ENCODE data around the gene IFNL3.

IFNL3 gene

DNA sequence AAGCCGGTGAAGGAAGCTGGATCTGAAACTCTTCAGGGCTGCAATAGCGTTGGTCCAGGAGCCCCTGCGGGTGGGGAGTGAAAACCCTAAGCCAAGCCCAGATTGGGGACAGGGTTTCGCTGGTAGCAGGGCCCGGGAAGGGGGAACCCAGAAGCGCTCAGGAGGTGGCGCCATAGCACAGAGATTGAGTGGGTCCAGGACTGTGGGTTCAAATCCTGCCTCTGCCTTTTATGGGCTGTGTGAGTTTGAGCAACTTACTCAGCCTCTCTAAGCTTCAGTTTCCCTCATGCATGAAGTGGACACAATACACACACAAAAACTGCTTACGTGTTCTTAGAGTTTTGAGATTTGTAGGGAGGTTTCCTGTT is 32.4 kb downstream of the IFNL3 start:
- DNase-seq: peak in 4 of 5 donors; percentile 32 to 55 (median 42)

DNA sequence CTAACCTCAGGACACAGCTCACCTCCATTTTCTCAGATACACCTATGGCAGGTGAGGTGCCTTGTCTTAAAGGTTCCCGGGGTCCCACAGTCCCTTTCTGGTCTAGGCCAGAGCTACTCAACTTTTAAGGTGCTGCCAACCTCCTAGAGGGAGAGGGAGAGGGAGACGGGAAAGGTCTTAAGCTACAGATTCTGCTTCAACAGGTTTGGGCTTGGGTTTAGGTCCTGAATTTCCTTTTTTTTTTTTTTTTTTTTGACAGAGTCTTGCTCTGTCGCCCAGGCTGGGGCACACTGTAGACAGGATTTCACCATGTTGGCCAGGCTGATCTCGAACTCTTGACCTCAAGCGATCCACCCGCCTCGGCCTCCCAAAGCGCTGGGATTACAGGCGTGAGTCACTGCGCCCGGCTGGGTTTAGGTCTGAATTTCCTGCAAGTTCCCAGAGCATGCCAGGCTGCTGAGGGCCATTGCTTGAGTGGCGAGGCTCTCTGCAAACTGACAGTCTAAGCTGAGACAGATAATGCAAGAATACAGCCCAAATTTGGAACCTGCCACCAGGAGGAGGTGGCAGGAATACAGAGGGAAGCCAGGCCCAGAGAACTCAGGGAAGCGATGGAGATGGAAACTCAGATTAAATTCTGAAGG is 33.0 kb downstream of the IFNL3 start:
- no peak for DNase-seq

DNA sequence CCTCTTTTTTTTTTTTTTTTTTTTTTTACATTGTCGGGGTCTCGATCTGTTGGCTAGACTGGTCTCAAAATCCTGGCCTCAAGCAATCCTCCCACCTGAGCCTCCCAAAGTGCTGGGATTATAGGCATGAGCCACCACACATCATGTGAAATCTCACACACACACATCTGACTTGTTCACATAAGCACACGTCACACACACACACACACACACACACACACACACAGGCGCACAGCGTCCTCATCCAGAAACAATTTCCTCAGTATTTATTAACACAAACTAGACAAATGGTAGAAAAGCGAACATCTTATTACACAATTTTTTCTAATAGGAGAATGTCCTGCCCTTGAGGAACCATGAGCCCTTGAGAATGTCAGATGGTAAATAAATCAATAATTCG is 35.6 kb downstream of the IFNL3 start:
- DNase-seq: no peak

DNA sequence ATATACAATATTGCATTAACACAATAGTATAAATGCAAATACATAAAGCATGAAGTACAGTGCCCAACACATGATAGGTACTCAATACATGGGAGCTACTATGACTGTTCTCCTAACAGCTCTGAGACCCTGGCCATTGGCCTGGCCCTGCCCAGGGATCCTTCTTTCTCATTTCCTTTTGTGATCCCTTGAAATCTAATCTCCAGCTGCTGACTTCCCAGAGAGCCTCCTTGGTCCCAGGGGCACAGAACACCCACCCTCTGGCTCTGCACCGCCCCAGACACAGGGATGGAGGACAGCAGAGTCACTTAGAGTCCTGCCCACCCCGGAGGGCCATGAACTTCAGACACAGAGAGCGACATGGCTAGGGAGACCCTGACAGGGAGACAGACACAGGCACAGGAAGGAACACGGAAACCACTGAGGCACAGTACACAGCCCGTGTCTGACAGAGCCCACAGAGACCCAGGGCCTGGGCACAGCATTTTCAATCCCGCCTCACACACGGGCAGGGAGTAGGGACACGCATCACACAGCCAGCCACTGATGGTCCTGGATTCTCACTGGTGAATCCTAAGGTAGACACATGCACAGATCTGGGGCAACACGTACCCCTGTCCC is 36.5 kb downstream of the IFNL3 start:
- no peak for DNase-seq

DNA sequence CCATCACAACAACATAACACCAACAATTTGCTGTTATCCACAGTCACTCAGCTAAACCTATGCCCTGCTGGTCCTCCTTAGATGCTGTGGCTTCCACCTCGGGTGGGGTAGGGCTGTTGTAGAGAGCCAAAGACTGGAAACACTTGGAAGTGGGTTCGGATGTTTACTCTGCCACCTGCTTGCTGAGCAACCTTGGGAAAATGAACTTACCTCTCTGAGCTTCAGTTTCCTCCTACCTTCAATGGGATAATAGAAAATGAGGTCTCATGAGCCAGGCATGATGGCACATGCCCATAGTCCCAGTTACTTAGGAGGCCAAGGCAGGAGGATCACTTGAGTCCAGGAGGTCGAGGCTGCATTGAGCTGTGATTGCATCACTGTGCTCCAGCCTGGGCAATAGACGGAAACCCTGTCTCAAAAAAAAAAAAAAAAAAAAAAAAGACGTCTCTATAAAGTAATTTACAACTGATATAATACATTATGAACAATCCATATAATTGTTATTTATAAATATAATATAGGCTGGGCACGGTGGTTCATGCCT is 37.4 kb downstream of the IFNL3 start:
- no peak for DNase-seq

DNA sequence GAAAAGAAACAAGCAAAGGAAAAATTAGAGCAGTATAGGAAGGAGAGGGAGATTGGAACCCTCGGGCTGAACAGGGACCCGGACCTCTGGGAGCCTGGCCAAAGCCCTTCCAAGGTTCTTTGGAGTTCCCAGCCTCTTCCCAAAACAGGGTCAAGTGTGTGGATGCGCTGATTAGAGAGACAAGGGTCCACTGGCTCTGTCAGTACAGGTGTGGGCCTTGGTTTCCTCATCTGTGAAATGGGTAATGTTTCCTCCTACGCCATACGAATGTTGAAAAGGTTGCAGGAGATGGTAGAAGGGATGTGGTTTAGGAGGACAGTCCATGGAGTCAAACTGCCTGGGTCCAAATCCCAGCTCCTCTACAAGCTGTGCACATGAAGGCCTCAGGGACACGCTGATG is 38.7 kb downstream of the IFNL3 start:
- no peak for DNase-seq

DNA sequence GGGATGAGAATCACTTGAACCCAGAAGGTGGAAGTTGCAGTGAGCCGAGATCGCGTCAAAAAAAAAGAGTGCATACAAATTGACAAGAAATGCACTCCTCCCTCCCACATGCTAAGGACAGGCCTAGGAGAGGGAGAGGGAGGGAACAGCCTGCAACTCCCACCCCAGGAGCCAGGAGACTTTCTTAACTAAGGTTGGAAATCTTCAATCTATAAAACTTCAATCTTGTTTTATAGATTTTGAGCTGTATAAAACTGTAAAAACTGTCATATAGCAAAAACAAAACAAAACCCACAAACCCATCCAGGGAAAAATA is 39.4 kb downstream of the IFNL3 start:
- no peak for DNase-seq

DNA sequence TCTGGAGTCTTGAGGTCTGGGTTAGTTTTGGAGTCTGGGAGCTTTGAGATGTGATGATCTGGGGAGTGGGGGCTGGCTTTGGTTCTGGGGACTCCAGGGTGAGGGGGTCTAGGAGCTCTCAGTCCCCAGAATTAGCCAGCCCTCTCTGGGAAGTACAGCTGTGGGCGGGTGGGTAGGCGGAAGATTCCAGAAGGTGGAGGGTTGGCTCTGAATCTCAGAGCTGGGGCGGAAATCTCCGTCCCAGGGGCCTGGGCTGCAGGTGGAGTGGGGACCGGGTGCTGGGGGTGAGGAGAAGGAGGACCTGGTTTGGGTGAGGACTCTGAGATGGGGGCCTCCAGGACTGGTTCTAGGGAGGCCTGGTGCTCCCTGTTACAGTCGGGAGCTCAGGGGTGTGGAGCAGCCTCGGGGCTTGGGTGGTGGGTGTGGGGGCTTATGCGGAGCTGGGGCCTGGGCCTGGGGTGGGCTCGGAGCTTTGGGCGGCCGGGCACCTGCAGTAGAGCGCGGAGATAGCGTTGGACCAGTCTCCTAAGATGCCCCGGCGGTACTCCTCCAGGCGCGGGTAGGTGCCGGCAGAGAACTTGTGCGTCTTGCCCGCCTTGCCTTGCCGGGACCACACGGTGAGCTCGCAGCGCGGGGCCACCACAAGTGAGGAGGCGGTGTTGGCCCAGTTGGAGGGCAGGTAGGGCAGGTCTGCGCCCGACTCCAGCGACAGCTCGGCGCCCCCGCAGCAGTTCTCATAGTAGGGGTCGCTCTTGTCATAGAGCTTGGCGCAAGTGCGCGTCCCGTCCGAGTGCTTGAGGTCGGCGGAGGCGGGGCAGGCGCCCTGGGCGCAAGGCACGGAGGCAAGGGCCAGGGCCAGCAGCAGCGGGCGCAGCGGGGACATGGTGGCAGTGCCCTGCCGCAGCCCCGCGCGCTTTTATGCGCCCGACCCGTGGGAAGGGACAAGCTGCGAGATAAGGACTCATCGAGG is 41.1 kb downstream of the IFNL3 start, which contains the start of gene SYCN:
Gene SYCN, minus strand, starts transcription at position 892 of the 970 bp plus-strand sequence. Its CDS starts 9 bp downstream, at position 883.
- no peak for DNase-seq

DNA sequence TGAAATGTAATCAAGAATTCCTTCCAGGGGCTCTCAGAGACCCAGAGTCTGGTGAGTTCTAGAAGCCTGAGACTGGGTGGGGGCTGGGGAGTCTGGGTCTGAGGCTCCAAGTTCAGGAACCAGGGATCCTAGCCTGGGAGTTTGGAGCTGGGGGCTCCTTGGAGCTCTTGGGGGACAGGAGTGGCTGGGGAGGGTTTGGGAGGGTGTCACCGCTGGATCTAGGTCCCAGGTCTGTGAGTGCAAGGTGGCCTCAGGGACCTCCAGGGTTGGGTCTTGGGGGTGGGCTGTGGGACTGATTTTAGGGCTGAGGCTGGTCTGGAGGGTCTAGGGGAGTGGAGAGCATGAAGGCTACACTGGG is 41.8 kb downstream of the IFNL3 start:
- DNase-seq: no peak

DNA sequence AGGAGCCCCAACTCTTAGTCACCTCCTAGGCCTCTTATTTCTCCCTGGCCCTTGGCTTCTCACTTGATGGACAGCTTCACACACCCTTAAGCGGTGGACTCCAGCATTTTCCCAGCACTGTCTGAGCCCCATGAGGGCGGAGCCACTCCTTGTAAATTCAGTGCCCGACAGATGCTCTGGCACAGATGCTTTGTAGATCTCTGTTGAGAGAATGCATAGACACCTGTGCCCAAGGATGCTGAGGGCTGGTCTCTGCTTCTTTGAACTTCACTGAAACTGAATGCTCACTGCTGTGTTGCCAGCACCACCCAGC is 44.0 kb downstream of the IFNL3 start:
- DNase-seq: no peak

DNA sequence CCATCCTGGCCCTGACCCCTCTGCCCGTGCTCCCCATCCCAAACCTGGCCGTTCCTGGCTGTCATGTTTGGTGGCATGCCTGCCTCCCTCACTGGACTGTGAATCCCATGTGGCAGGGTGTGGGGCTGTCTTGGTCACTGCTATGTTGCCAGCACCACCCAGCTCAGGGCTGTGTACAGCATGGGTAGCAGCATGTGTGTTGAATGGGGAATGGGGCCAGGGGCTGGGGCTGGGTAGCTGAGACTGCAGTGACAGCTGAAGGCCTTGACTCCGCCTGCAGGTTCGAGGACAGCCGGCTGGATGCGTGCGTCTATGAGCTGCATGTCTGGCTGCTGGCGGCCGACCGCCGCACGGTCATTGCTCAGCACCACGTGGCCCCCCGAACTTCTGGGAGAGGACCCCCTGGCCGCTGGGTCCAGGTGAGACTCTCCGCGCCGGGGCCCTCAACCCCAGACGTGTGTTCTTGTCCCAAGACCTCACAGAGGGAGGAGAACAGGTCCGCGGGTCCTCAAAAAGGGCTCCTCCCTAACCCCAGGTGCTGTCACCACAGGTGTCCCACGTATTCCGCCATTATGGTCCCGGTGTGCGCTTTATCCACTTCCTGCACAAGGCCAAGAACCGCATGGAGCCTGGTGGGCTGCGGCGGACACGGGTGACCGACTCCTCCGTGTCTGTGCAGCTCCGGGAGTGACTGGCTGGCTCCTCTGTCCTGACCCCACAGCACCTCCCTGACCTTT is 44.6 kb downstream of the IFNL3 start:
- no peak for DNase-seq

DNA sequence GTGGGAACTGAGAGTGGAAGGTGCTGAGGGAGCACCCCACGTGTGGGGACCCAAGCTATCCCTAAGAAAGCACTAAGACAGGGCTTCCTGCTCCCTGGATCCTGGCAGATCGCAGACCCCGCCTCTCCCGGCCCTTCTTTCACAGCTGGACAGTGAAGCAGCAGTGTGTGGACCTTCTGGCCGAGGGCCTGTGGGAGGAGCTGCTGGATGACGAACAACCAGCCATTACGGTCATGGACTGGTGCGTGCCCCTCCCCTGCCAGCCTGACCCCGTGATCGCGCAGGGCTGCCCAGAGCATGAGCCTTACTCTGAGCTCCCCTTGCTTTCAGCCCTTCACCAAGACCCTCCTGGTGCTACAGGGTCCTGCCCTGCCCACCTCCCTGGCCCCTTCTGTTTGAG is 45.8 kb downstream of the IFNL3 start:
- DNase-seq: no peak

DNA sequence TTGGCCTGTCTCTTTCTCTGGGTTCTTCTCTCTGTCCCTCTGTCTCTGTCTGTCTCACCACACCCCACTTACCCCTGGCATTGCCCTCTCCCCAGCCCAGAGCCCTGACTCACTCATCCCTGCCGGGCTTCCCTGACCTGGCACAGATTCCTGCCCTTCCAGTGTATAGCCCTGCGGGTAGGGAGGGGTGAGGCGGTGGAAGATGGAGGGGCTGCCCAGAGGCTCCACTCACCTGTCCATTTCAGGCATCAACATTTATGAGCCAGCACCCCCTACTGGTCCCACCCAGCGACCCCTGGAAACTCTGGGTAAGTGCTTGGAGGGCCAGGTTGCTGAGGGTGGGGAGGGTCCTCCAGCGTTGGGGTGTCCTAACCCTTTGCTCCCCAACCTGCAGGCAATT is 47.0 kb downstream of the IFNL3 start:
- DNase-seq: no peak

DNA sequence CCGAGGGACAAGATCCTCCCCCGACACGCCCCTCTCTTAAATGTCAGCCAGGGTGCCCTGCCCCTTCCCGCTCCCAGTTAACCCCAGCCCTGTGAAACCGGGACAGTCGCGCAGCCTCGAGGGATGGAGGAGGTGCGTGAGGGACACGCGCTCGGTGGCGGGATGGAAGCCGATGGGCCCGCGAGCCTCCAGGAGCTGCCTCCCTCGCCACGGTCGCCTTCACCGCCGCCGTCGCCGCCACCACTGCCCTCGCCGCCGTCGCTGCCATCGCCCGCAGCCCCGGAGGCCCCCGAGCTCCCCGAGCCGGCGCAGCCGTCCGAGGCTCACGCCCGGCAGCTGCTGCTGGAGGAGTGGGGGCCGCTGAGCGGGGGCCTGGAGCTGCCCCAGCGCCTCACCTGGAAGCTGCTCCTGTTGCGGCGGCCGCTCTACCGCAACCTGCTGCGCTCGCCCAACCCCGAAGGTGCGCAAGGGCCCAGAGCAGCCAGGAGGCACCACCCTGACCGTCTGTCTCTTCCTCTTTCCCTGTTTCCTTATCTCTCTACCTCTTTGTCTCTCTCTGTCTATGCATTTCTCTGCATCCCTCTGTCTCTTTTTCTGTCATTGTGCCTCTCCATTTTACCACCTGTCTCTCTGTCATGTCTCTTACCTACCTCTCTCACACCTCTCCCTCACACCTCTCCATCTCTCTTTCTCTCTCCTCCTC is 47.8 kb downstream of the IFNL3 start, which contains the start of gene NCCRP1:
Gene NCCRP1, plus strand, starts transcription at position 105 of the 703 bp plus-strand sequence. Its CDS starts 19 bp downstream, at position 124.
- no peak for DNase-seq

DNA sequence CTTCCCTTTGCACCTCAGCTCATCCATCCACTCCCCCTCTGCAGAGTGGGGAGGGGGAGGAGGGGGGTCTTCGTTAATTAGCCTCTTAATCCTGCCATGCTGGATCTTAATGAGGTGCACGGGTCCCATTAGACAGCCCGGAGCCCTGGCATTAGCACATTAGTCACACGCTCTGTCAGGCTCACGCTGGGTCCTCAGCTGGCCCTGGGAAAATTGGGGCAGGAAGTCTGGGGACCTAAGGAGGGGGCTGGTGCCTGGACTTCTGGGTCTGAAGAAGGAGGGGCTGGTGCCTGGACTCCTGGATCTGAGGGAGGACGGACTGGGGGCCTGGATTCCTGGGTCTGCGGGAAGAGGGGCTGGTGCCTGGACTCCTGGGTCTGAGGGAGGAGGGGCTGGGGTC is 48.5 kb downstream of the IFNL3 start:
- no peak for DNase-seq

DNA sequence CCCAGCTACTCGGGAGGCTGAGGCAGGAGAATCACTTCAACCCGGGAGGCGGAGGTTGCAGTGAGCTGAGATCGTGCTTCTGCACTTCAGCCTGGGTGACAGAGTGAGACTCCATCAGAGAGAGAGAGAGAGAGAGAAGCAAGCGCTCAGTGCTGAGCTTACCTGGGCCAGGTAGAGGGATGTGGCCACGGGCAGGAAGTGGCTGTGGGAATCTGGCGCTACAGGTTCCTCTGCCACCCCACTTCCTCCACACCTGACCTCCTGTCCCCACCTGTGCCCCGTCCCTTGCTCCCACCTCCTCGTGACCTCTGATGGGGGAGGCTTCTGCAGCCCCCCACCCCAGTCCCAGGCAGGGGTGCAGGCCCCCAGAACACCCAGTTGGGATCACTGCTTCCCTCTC is 49.1 kb downstream of the IFNL3 start:
- no peak for DNase-seq

DNA sequence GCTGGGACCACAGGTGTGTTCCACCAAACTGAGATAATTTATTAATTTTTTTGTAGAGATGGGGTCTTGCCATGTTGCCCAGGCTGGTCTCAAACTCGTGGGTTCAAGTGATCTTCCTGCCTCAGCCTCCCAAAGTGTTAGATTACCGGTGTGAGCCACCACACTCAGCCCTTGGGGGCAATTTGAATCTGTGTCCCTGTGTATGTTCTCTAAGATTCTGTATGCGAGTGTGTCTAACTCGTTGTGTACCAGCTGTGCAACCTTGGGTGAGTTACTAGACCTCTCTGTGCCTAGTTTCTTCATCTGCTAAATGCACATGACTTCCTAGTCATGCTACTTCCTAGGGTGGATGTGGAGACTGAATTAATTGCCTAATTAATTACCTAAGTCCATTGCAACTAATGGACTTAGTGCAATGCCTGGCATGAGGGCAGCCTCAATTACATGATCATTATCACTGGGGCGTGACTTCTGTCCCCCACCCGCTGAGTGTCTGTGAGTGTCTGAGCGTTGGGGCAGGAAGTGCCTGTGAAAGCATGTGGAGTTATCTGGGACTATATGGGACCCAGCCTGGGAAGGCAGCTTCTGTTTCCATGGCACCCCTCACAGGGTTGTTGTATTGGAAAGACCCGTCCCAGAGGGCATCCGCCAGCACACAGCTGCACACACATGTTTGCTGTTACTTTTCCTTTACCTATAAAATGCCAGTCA is 49.8 kb downstream of the IFNL3 start:
- no peak for DNase-seq

DNA sequence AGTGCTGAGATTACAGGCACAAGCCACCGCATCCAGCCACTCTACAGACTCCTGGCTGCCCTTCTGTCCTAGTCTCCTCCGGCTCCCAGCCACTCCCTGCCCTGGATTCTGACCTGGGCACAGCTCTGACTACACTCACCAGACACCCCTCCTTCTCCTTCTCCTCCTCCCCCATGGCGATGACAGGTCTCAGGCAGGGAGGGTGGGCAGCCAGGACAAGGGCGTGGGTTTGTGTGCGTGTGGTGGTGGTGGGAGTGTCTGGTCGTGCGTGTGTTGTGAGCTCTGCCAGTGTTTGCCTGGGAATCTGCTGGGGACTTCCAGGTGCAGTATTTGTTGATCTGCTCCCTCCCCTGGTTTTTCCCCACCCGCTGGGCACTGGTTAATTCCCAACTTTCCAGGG is 51.0 kb downstream of the IFNL3 start:
- no peak for DNase-seq
